Lung microvascular endothelial cell (primary cell): ENCODE measurements around the gene RAE1. TPM values are rescaled to one million over a fixed set of nuclear protein-coding genes. Genes with fewer than 3 reads are reported as not detected.

Experiments
- DNase-seq, 2 donors: peaks; one replicate each; pipeline versions ENCODE4 v3.0.0 to v3.0.0-alpha.2; 2010; ENCODE audit warnings: low read depth in 2 of 2
- total RNA-seq: library from RNA; depleted of rRNA; stranded (reverse); fragments of >200 nt; gene quantifications from 2 replicates; pipeline ENCODE4 v1.2.1, GENCODE V29; 2014

The RAE1 gene
- total RNA-seq, 1 donor from 2014 or later: 16.7 TPM

DNA sequence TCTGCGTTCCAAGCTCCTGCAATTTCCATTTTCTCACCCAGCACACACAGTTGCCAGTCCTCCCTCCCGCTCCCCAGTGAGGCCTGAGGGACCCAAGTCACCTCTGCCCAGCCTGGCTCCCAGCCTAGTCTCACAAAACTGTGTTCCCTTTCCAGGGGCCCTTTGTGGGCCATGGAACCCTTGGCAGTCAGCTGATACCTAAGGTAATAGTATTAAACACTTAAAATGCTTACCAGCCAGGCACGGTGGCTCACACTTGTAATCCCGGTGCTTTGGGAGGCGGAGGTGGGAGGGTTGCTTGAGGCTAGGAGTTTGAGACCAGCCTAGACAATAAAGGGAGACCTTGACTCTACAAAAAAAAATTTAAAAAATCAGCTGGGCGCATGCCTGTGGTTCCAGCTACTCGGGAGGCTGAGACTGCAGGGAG is 36.9 kb downstream of the RAE1 start:
- DNase-seq: no peak

DNA sequence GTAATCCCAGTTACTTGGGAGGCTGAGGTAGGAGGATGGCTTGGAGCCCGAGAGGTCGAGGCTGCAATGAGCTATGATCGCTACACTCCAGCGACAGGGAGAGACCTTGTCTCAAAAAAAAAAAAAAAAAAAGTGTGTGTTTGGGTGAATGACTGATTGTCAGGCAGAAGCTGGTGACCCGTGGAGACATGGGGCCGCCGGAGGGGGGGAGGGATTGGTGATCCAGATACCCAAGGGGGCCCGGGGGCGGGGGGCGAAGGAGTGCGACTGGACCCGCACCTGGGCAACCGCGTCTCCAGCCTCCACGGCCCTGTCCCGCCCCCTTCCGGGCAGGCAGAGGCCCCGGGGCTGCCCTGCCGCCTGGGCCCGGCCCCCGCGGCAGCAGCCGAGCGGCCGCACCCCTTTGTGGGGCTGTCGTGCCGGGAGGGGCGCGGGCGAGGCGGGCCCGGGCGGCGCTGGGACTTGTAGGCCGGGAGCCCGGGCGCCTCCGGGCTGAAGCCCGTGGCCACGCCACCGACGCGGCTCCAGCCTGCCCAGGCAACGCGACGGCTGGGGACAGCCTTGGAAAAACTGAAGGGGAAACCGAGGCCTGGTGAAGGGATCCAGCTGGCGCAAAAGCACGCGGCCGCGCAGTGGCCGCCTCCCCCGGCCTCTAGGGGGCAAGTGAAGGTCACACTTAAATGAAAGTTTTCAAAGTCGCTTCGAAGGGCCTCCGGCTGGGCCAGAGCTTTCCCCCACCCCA is 38.1 kb downstream of the RAE1 start:
- DNase-seq: peak; percentile 53 to 78

- no peak for DNase-seq
These were observed 38.9 kb downstream of the RAE1 start for GRCh38 chr20:57389695-57390603.

DNA sequence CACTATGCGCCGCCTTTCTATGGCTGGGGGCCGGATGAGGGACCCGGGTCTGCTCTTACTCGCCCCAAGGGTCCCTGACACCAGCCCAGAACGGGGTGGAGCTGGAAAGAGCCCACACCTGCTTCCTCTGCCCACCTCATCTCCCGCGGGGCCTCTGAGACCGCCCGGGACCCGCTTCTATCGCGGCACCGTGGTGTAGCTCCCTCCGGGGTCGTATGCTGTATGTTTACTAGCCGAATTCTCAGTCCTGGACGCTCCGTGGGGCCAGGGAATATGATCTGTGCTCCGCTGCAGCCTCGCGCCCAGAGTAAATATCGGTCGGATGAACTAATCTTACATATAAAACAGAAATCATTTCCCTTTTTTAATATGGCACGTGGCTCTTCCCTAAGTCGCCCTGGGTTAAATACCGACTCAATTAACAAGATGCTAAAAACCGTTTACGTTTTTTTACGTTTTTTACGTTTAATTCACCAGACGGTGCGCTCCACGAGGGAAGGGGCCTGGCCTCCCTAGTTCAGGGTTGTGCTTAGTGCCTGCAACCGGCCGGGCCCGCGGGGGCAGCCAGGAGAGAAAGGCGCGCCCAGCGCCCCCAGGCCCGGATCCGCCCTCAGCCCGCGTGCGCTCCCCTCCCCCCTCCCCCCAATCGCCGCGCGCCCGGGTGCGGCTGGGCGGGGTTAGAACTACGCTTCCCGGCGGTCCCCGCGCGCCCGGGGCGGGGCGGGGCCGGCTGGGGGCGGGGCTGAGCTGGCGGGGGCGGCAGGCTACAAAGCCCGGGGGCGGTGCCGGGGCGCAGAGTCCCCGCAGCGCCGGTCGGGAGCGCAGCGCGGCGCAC is 39.8 kb downstream of the RAE1 start, which contains the start of gene RBM38:
Gene RBM38, plus strand, starts transcription at position 793 of the 835 bp plus-strand sequence. CDS start 186 bp downstream, outside the sequence.
- peak; percentile 67 to 77 for DNase-seq

DNA sequence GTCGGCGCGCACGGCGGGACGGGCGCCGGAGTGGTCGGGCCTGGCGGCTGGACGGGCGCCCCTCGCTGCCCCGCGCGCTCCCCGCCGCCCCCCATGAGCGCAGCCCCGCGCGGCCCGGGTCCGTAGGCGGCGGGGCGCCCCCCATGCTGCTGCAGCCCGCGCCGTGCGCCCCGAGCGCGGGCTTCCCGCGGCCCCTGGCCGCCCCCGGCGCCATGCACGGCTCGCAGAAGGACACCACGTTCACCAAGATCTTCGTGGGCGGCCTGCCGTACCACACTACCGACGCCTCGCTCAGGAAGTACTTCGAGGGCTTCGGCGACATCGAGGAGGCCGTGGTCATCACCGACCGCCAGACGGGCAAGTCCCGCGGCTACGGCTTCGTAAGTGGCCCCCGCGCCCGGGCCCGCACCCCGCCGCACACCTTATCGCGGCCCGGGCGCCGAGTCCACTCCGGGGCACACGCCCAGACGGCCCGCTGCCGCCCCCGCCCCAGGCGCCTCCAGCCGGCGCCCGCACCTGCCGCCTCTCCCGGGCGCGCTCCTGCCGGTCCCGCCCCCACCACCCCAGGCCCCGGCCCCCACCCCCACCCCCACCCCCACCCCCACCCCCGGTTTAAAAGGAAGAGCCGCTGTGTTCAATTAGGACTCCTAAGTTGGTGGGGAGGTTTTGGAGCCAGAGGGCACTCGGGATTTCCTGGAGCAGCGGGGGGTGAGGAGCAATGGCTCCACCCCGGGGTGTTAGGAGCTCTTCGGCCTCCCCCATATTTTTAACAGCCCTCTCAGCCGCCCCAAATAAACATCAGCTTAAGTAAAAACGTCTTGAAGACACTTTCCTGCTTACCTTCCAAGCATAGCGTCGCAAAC is 40.6 kb downstream of the RAE1 start:
- peak in 1 of 2 donors; percentile 30 for DNase-seq

DNA sequence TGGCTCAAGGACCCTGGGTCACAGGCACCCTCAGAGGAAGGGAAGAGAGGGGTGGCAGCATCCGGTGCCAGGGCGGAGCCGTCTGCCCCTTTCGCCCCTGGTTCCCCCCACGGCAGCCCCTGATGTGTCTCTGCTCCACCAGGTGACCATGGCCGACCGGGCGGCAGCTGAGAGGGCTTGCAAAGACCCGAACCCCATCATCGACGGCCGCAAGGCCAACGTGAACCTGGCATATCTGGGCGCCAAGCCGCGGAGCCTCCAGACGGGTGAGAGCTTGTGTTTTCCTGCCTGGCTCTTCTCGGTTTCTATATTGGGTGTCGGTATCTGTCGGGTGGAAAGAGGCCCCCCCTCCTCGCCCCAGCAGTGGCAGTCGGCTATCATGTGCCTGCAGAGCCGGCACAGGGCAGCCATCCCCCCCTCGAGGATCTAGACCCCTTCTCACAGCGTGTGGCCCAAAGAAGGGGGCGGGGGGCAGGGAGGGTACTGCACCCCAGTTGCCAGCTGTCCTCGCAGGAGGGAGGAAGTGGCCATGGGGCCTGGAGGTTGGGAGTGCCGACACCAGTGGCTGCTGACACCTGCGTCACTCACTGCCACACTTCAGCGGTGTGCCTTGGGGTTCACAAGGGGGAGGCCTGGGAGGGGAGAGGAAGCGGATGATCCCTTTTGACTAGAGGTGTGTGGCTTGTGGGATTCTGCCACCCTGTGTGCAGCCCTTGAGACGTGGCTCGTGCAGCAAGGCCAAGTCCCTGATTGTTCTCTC is 41.6 kb downstream of the RAE1 start:
- peak in 1 of 2 donors; percentile 50 for DNase-seq

DNA sequence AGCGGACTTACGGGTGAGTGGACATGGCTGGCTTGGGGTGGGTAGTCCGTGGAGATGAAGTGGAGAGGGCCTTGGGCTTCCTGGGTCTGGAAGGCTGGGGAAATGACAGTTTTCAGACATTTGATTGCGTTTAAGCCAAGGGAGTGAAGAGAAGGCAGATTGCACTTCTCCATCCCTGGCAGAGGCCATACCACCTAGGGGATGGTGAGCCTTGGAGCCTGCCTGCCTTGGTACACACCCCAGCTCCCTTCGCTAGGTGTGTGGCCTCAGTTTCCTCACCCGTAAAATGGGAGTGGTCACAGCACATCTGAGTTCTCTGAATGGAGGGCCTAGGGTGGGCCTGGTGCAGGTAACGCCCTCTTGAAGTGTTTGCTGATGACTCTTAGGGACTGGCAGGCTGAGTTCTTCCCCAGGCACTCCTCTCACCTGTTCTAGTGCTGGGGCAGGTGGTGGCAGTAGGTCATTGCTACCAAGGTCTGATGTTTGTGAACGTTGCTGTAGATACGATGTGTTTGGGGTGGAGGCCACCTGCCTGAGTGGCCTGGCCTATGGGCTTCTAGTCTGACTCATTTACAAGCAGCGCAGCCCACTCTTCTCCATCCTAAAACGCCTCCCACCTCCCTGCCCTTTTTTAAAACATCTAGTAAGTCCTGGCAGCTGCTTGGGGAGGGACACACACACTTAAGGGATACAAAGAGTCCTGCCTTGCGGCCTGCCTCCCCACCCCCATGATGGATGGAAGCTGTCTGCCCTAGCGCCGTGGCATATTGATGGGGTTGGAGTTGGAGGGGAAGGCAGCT is 42.5 kb downstream of the RAE1 start:
- no peak for DNase-seq

- no peak for DNase-seq
These were observed 43.3 kb downstream of the RAE1 start for GRCh38 chr20:57394121-57395082.

DNA sequence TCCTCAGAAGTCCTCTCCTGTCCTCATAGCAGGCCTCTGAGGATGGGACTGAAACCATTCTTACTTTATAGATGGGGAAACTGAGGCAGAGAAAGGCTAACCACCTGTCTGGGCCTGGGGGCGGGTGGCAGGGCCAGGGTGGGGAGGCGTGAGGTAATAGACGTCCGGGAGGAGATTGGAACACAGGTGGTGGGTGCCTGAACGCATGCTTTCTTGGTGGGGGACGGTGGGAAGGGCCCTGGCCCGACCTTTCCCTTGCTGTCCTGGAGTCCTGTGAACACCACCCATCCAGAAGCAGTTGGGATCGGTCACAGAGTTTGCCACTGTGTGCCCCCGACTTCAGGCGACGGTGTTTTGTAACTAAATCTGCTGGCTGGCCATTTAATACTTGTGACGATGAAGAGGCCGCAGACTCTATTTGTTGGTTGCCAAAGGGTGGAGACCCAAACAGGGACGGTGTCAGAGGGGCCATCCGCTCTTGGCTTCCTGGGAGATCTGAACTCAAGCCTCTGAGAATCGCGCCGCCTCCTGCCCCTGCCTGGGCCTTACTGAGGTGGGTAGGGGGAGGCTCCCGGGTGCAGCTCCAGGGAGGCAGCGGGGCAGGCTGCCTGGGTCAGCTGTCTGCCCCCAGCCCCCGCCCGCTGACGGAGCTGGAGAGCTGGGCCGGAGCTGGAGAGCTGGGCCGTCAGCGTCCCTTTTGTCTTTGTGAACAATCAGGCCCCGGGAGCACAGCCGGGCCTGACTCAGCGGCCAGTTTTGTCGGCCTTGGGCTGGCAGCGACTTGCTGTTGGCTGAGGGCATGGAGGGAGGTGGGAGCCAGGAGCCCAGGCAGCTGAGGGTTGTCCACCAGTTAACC is 44.3 kb downstream of the RAE1 start:
- peak; percentile 90 for DNase-seq

DNA sequence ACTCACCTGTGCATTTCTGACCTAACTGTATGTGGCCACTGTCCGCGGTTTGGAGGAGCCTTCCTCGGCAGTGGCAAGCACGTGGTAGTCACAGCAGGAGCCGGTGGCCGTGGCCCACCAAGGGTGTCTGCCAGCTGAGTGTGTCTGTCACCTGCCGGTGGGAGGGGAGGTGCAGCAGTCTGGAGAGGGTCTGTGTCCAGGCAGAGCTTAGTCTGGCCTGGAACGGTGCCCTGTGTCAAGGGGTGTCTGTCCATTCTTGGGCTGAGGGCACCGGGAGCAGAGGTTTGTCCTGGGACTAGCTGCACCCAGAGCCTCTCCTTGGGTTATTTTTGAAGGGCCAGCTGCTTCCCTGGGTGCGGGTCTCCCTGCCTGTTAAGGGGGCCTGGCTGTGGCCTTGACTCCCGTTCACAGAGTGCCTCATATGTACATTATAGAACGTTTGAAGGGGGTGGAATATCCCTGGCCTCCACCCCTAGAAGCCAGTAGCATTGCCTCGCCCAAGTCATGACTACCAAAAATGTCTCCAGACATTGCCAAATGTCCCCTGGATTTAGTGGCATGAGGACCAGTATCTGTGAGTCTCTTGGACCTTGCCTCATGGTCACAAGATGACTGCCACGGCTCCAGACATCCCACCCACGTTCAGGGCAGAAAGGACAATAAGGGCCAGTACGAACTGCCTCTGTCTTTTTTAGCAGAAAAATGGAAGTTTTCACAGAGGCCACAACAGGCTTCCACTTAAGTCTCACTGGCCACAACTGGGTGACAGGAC is 45.3 kb downstream of the RAE1 start:
- DNase-seq: no peak

DNA sequence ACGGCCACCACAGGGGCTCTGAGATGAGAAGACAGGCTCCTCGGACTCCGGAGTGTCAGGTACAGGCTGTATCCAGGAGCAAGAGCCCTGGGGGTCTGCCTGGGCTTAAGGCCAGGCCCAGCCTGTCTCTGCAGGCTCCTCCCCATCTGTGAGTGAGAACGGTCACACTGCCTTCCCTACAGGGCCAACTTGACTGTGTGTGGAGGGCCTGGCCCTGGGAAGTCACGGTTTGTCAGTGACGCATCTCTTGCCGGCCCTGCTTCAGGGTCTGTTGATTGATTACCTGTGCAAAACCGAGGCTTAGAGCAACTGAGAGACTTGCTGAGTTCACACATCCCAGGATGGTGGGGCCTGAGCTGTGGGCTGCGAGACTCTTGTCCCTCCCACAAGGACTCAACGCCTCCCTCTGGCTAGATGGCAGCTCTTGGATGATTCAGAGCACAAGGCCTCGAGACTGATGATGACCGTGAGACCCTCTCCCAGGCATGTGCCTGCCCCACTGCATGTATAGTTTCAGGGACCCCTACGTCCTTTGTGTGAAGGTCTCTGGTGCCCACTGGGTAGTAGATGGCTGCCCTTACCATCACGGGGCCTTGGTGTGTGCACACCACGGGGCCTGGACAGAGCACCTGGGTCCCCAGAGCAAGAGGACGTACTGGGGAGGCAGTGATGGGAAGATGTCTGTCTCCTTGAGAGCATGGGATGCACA is 46.1 kb downstream of the RAE1 start:
- DNase-seq: no peak

GRCh38 chr20:57397693-57398108 is 46.6 kb downstream of the RAE1 start:
- peak in 1 of 2 donors; percentile 45 for DNase-seq

- DNase-seq: peak; percentile 38 to 61
These were observed 47.3 kb downstream of the RAE1 start for GRCh38 chr20:57398231-57398821.

DNA sequence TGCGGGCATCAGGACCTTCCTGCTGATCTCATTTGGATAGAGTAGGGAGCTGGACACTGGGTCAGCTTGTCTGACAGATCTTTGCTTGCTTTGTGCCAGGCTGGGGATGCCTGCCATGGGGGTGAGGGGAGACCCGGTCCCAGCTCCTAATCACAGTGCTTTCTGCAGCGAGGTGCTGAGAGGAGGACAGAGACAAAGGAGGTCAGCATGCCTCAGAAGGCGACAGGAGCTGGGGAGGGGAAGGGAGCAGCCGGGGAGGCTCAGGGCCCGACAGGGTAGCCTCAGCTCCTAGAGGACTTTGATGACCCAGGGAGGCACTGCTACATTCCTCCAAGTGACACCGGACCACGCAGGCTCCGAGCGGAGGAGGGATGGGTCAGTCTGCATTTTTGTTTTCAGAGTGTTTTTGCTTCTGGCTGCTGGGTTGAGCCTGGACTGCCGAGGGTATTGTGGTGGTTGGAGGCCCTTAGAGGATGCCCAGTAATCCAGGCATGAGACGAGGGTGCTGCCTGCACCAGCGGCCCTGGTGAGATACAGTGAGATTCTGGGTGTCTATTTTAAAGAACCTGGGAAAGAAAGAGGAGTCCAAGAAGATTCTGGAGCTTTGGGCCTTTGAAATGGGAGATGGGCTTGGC is 48.0 kb downstream of the RAE1 start:
- DNase-seq: no peak
